Measurements from ENCODE around the gene ASCC1.

DNA sequence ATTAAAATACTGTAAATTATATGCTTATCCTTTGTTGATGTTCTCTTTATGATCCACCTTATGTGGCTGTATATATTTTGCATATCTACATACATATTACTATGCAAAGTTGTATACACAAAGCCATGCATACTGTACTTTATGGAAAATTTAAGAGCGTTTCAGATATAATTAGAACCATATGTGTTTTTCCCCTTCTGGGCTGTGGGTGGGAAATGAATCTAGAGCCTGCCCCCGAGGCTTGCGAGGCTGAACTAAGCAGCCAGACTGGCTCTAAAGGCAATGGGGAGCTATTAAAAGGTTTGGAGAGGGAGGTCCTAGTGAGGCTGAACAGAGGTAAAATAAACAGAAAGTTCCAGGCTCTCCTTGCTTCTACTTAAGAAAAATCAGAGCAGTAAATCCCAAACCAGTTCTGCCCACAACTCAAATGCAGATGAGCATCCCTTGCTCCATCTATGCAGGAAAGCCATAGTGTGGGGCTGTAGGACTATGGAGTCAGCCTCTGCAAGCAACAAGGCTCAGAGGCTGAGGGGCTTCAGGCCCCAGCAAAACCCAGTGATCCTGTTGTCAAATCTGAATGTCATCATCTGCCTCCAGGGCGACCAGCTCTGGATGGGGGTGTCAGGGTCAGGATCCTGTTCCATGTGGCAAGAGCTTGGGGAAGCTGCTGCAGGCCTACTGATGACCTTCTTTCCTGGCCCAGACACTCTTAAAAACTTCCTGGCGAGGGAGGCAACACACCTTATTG, 43.6 kb upstream of the ASCC1 start:
- TF ChIP-seq, protein P1, sequence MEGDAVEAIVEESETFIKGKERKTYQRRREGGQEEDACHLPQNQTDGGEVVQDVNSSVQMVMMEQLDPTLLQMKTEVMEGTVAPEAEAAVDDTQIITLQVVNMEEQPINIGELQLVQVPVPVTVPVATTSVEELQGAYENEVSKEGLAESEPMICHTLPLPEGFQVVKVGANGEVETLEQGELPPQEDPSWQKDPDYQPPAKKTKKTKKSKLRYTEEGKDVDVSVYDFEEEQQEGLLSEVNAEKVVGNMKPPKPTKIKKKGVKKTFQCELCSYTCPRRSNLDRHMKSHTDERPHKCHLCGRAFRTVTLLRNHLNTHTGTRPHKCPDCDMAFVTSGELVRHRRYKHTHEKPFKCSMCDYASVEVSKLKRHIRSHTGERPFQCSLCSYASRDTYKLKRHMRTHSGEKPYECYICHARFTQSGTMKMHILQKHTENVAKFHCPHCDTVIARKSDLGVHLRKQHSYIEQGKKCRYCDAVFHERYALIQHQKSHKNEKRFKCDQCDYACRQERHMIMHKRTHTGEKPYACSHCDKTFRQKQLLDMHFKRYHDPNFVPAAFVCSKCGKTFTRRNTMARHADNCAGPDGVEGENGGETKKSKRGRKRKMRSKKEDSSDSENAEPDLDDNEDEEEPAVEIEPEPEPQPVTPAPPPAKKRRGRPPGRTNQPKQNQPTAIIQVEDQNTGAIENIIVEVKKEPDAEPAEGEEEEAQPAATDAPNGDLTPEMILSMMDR (IDR thresholded peaks at IDR 0.05; ENCODE audit: low read length): no peak
- TF ChIP-seq EZH2 (optimal IDR thresholded peaks at IDR 0.05; ENCODE audit: low read depth, low read length) (no peak), EZH2phosphoT487 (IDR thresholded peaks at IDR 0.05; ENCODE audit: low read length) (no peak)
